GM19025 (cell line): ENCODE results near the gene HAUS8.
"Not testable (repeated sequence)": the region's sequence is repeated elsewhere in the genome, so short reads cannot be mapped to it uniquely, and the experiment has no call there.

Experiments
- ATAC-seq: cut with Tn5 transposase; IDR thresholded peaks from one replicate; pipeline ENCODE4 v1.9.1; 2021; ENCODE audit warnings: mild to moderate bottlenecking, low read depth, moderate library complexity; ENCODE audit not compliant: unreplicated experiment

HAUS8 gene

DNA sequence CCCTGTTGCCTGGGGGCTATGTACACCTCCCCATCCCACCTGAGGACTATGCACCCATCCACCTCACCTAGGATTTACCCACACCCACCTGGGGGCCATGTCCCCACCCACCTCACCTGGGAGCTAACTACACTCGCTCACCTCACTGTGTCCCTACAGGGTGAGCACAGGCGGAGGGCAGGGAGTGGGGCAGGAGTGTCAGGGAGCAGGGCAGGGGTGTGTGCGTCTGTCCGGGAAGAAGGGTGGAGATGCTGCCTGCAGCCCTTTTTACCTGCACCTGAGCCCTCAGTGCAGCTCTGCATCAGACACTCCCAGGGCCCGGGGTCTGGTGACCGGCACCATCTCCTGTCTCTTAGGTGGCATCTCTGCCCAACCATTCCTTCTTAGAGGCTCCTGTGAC is 38.1 kb downstream of the HAUS8 start:
- no peak for ATAC-seq

DNA sequence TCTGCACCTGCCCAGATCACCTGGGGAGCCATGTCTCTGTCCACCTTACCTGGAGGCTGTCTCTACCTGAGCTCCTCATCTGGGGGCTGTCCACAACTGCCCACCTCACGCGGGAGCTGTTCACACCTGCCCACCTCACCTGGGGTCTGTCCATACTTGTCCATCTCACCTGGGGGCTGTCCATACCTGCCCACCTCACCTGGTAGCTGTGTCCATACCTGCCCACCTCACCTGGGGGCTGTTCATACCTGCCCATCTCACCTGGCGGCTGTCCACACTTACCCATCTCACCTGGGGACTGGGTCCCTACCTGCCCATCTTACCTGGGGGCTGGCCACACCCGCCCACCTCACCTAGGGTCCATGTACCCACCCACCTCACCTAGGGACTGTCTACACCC is 38.6 kb downstream of the HAUS8 start:
- no peak for ATAC-seq

DNA sequence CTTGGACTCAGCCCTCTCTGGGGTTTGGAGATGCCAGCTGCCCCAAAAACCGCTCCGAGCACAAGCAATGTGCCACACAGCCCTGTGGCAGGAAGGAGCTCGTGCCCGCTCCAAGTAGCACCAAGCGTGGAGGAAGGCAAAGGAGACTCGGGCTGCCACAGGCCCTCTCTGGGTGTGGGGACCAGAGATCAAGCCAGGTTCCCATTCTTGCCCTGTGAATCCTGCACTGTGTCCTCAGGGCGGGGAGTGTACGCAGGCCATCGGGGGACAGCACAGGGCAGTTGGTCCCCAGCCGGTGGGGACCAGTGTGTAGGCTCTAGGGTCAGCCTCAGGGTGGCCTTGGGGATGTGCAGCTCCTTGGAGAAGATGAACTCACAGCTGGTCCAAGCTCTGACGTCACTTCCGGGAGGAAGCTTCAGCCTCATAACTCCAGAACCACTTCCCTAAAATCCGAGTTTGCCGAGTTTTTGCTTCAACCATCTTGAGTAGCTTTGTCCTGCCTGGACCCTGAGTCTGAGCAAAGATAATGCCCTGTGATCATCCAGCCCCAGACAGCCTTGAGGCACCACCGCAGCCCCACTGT is 39.3 kb downstream of the HAUS8 start:
- no peak for ATAC-seq

DNA sequence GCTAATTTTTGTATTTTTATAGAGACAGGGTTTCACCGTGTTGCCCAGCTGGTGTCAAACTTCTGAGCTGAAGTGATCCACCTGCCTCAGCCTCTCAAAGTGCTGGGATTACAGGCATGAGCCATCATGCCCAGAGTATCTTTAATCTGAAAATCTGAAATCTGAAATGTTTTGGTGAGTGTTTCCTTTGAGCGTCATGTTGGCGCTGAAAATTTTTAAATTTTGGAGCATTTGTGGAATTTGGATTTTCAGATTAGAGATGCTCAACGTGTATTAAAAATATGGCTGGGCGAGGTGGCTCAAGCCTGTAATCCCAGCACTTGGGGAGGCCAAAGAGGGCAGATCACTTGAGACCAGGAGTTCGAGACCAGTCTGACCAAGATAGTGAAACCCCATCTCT is 43.5 kb downstream of the HAUS8 start:
- ATAC-seq: no peak

DNA sequence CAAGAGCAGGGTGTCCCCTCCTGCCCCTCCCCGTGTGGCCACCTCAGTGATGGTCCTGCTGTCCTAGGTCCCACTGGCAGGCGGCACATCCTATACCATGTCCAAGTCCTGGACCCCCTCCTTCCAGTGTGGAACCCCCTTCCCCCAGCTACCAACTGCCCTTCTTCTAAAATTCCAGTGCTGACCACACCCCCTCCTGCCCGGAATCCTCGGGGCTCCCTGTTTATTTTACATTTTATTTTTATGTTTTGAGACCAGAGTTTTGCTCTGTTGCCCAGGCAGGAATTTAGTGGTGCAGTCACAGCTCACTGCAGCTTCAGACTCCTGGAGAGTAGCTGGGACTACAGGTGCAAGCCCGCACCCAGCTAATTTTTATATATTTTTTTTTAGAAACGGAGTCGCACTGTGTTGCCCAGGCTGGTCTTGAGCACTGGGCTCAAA is 47.7 kb downstream of the HAUS8 start:
- no peak for ATAC-seq

DNA sequence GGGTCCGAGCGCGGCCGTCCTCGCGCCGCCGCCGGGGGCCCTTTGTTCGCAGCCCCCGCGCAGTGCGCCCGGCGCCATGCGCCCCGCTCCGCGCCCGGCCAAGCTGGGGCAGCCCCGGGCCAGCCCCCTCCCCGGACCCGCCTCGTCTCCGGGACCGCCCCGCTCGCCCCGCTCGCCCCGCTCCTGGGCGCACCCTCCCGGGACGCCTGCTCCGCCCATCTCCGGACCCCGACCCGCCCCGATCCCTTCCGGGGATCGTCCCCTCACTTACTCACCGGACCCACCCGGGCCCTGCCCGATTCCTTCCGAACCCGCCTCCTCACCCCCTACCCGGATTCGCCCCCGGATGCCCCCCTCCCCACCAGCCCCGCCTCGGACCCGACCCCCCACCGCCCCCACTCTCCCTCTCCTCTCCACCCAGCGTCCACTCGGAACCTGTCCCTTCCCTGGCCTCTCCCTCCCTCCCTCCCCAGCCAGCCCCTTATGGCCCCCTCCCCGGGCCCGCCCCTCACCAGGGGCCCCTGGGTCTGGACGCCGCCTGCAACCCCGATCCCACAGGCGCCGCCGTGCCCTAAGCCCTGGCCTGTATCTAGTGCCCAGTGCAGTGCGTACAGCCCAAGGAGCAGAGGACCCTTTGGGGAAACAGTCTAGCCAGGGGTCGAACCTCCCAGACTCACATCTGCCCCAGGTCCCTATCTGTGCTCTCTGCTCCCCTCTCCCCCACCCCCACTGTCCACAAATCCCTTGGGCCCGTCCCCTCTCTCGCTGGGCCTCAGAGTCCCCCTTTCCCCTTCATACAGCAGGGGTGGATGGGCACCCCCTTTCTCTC is 48.3 kb downstream of the HAUS8 start, which contains the start of gene CPAMD8:
Gene CPAMD8, minus strand, starts transcription at position 105 of the 829 bp plus-strand sequence. CDS start 168 bp downstream, outside the sequence.
- ATAC-seq: no peak

DNA sequence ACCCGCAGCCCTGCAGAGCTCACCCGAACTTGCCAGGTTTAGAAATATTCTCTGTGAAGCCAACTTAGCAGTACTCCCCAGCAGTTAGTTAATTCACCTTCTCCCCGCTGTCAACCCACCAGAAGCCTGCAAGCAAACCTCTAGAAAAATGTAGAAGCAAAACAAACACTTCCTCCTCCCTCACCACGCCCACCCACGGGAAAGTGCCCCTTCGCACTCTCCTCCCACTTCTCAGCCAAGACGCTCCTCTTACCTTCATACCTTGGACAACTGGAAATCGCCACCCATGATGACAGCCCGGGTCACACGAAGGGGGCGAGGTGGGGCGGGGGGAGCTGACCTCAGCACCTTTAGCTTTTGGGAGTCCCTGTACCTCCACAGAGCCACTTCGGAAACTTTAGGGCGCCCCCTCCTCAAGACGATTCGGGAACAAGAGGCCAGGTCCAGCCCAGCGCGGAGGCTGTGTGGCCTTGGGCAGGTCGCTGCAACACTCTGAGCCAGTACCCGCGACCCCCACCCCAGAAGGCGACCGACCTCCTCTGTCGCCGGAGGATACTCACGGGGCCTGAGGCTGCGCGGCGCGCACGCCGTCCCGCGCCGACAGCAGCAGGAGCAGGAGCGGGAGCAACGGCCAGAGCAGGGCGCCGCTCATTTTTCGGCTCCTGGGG is 49.1 kb downstream of the HAUS8 start:
- ATAC-seq: no peak

DNA sequence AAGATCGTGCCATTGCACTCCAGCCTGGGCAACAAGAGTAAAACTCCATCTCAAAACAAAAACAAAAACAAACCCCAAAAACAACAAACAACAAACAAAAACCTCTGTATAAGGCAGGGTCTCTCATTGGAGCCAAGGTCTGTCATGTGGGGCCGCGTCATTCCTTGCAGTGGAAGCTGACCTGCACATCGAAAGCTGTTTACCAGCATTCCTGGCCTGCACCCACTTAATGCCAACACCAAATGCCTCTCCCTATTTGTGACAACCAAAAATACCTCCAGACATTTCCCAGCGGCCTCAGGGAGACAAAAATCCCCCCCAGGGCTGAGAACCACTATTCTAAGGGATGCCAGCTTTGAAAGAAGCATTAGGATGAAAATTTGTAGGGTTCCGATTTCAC is 49.9 kb downstream of the HAUS8 start:
- ATAC-seq: no peak

DNA sequence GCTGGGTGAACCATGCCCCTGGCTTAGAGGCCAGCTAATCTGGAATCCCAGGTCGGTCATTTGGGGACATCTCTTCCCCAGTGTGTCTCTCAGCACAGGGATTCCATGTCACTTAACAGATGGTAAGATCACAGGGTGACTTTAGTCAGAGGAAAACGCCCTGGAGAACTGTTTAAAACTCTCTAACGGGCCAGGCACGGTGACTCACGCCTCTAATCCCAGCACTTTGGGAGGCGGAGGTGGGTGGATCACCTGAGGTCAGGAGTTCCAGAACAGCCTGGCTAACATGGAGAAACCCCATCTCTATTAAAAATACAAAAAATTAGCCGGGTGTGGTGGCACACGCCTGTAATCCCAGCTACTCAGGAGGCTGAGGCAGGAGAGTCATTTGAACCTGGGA is 50.3 kb downstream of the HAUS8 start:
- ATAC-seq: not testable (repeated sequence)

DNA sequence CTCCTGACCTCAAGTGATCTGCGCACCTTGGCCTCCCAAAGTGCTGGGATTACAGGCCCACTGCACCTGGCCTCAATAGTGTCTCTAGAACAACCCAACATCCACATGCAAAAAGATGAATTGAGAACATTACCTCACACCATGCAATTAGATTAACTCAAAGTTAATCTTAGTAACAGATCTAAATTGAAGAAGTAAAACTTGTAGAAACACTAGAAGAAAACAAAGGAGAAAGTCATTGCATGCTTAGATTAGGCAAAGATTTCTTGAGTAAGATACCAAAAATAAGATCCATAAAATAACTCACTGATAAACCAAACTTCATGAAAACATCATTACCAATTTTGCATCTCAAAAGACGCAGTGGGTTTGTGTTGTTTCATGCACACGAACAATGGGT is 51.4 kb downstream of the HAUS8 start:
- no peak for ATAC-seq

DNA sequence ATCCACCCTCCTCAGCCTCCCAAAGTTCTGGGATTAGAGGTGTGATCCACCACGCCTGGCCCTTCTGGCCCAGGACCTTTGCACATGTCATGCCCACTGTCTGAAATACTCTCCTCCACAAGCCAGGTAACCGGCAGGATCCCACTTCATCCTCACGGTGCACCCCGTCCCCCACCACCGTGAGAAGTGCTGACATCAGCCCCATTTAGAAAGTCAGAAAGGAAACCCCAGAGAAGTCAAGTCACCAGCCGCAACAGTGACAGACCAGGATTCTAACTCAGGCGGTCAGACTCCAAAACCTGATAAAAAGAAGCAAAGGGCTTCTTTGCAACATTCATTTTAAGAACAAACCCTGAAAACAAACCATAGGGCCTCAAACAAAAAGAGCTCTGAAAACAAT is 52.5 kb downstream of the HAUS8 start:
- ATAC-seq: no peak

DNA sequence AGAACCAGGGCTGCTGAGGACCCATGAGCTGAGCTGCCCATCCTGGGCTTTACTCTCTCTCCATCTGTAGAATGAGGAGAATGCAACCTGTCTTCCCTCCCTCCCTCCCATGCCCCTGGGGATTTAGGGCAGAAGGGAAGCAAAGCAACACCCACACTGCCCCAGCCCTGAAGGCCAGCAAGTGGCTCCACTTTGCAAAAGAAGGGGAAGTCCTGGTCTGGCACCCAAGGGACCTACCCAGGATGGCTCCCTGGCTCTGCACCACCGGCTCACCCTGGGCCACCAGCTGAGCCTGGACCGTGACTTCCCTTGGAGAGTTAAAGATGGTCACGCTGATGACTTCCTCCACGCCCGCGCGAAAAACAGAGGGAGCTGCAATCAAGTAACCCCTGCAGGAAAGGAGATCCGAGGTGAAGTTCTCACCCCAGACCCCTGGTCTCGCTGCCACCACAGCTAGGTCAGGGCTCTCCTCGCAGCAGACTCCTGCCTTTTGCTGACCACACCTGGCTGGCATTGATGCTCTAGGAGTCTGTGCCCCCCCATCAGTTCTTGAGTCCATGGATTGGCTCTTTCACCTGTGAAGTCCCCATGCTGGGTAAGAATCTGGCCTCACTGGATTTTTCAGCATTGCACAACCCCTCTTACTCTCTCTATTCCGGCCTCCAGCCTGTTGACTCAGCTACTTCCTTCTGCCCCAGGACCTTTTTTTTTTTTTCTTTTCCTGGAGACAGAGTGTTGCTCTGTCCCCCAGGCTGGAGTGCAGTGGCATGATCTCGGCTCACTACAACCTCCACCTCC is 53.3 kb downstream of the HAUS8 start:
- no peak for ATAC-seq

DNA sequence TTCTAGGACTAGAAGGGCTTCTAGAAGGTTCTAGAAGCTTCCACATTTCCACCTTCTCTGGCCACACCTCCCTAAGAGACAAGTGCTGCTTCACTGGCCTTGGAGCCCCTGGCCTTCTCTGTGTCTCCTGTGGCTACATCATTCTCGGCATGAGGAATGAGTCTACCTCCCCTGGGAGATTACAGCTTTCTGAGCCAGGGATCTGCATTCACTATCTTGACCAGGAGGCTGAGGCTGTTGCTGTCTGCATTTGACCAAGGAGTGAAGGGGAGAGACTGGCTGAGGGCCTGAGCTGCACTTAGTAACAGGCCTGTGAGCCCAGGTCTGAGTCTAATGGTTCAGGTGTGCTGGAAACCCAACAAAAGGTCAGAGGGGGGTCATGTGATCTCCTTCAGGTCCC is 53.9 kb downstream of the HAUS8 start:
- no peak for ATAC-seq

DNA sequence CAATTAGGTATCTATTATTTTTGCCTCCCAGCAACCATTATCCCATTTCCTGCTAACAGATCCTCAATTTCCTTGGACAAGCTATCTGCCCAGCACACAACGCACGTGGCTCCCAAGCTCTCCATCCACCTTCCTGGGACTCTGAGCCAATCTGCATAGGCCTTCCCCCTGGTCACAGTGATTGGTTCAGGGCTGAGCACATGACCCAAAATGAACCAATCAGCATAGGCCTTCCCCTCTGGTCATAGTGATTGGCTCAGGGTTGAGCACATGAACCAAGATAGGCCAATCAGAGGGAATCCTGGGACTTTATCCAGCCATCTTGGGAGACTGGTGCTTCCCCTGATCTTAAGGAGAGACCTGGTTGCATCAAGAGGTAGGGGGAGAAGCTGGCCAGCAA is 54.4 kb downstream of the HAUS8 start:
- ATAC-seq: no peak

DNA sequence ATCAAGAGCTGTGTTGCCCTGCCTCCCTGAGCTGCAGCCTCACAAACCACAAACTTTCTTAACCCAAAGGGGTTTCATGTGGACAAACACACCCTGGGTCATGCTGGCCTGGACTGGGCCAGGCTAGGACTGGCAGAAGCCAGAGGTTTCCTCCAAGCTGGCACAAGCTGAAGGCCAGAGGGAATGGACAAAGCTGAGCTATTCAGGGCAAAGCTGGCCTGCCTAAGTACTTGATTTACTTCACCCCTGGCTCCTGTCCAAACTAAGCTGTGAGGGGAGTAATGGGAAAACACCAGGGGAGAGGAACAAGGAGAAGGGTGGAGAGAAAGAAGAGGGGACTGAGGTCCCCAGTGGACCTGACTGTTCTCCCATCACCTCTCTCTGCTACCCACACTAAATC is 54.9 kb downstream of the HAUS8 start:
- ATAC-seq: no peak

DNA sequence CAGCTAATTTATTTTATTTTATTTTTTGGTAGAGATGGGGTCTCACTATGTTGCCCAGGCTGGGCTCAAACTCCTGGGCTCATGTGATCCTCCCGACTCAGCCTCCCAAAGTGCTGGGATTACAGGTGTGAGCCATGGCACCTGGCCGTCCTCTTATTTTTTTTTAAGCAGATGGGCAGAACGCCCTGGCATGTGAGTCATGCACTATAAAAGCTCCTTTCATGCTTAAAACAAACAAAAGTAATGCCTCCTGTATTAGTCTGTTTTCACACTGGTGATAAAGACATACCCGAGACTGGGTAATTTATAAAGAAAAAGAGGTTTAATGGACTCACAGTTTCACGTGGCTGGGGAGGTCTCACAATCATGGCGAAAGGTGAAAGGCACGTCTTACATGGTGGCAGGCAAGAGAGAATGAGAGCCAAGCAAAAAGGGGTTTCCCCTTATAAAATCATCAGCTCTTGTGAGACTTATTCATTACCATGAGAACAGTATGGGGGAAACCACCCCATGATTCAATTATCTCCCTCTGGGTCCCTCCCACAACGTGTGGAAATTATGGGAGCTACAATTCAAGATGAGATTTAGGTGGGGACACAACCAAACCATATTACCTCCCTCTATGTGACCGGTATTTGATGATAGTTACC is 60.9 kb downstream of the HAUS8 start:
- not testable (repeated sequence) for ATAC-seq

DNA sequence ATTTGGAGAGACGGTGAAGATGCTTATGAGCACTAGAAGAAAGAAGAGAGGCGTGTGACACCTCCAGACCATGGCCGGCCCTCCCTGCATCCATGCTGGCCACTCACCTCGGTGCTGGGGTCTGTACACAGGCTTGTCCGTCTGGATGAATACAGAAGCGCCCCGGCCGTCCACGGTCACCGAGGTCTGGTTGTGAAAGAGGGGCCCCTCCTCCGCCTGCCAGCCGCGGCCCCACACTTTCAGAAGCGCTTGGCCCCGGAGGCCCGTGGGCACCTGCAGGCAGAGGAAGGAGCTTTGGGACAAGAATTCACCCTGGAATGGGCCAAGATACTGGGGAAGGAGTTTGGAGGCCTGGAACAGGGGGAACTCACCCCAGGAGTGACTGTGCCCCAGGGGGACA is 63.8 kb downstream of the HAUS8 start:
- no peak for ATAC-seq

DNA sequence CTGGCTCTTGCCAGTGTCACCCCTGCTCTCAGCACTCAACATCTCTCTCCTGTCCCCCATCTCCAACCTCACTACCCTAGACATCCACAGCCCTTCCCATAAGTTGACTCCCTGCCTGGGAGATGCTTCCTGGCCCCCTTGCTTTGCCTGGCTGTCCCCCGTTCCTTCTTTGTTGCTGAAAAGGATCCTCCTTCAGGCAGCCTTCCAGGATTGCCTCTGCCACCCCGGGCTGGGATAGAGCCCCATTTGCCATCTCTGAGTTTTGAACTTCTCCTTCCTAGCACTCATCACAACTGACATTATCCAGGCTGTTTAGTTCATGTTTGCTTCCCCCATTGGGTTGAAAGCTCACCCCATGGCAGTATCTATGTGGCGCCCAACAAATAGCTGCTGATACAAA is 68.7 kb downstream of the HAUS8 start:
- no peak for ATAC-seq

DNA sequence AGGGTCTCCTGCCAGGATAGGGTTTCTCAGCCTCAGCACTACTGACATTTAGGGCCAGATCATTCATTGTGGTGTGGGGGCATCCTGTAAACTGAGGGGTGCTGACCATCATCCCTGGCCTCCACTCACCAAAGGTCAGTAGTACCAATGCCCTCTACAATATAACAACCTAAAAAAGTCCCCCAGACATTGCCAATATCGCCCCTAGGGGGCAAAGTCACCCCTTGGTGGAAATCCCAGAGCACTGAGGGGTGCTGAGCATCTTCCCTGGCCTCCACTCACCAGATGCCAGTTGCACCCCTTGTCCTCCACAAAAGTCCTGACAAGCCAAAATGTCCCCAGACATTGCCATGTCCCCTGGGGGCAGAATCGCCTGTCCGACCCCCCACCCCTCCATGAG is 70.3 kb downstream of the HAUS8 start:
- ATAC-seq: no peak

DNA sequence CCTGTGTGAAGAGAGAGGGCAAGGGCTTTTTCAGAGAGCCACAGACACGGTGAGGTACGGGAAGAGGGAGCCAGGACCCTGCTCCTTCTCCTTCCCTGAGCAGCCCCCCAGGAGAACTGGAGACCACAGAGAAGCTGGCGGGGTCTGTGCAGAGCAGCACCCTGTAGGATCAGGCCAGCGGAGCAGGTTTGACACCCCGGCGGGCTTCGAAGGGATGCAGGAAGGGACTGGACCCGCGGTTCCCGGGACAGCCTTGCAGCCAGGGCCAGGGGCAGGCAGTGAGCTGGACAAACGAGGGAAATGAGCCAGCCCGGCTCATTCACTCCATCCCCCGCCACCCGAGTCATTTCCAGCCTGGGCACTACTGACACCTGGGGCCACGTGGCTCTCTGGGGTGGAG is 70.9 kb downstream of the HAUS8 start:
- no peak for ATAC-seq
